ENCODE measurements around the gene THY1.

Gene THY1

GRCh38 chr11:119423509-119424254 lies 710 bp upstream of the THY1 start:
- H3K36me3 ChIP-seq (ENCODE audit: control insufficient read depth, insufficient read depth, low read length): peaks cover 16% of the 10 kb centered on the region
- H3K4me3 ChIP-seq (ENCODE audit: low read depth, low read length): peak overlapping the region; percentile 96
- H3K9ac ChIP-seq (ENCODE audit: low read depth, low read length): no peak overlapping the region
- peaks cover 4% of the 10 kb centered on the region for H3K27me3 ChIP-seq (ENCODE audit: control insufficient read depth, insufficient read depth, low read length)
- H3K9me3 ChIP-seq (ENCODE audit: control insufficient read depth, insufficient read depth, low read length): no peaks in the 10 kb centered on the region
- H3K4me1 ChIP-seq (ENCODE audit: control insufficient read depth, insufficient read depth, low read length): peaks cover 17% of the 10 kb centered on the region

GRCh38 chr11:119421941-119422808 lies 797 bp downstream of the THY1 start:
- Histone ChIP-seq H3K9ac (ENCODE audit: low read depth, low read length) (peak overlapping the region; percentile 85), H3K36me3 (ENCODE audit: control insufficient read depth, insufficient read depth, low read length) (peaks cover 25% of the 10 kb centered on the region), H3K4me1 (ENCODE audit: control insufficient read depth, insufficient read depth, low read length) (peaks cover 20% of the 10 kb centered on the region), H3K9me3 (ENCODE audit: control insufficient read depth, insufficient read depth, low read length) (no peaks in the 10 kb centered on the region), H3K4me3 (ENCODE audit: low read depth, low read length) (peak overlapping the region; percentile 96), H3K27me3 (ENCODE audit: control insufficient read depth, insufficient read depth, low read length) (peaks cover 4% of the 10 kb centered on the region)

- Histone ChIP-seq H3K9me3 (ENCODE audit: control insufficient read depth, insufficient read depth, low read length) (no peaks in the 10 kb centered on the region), H3K4me1 (ENCODE audit: control insufficient read depth, insufficient read depth, low read length) (peaks cover 24% of the 10 kb centered on the region), H3K36me3 (ENCODE audit: control insufficient read depth, insufficient read depth, low read length) (peaks cover 25% of the 10 kb centered on the region), H3K9ac (ENCODE audit: low read depth, low read length) (peak overlapping the region; percentile 85), H3K4me3 (ENCODE audit: low read depth, low read length) (peak overlapping the region; percentile 96), H3K27me3 (ENCODE audit: control insufficient read depth, insufficient read depth, low read length) (peaks cover 4% of the 10 kb centered on the region)
Observed at GRCh38 chr11:119421351-119421750, 1.6 kb downstream of the THY1 start.

- peaks cover 19% of the 10 kb centered on the region for H3K4me1 ChIP-seq (ENCODE audit: control insufficient read depth, insufficient read depth, low read length)
- no peak overlapping the region for H3K9ac ChIP-seq (ENCODE audit: low read depth, low read length)
- H3K4me3 ChIP-seq (ENCODE audit: low read depth, low read length): peak overlapping the region; percentile 96
- H3K9me3 ChIP-seq (ENCODE audit: control insufficient read depth, insufficient read depth, low read length): no peaks in the 10 kb centered on the region
- peaks cover 25% of the 10 kb centered on the region for H3K36me3 ChIP-seq (ENCODE audit: control insufficient read depth, insufficient read depth, low read length)
- peaks cover 4% of the 10 kb centered on the region for H3K27me3 ChIP-seq (ENCODE audit: control insufficient read depth, insufficient read depth, low read length)
Observed at GRCh38 chr11:119420631-119421030, 2.3 kb downstream of the THY1 start.

GRCh38 chr11:119419834-119420492 lies 3.0 kb downstream of the THY1 start:
- H3K9me3 ChIP-seq (ENCODE audit: control insufficient read depth, insufficient read depth, low read length): no peaks in the 10 kb centered on the region
- H3K4me3 ChIP-seq (ENCODE audit: low read depth, low read length): no peak overlapping the region
- H3K27me3 ChIP-seq (ENCODE audit: control insufficient read depth, insufficient read depth, low read length): peaks cover 4% of the 10 kb centered on the region
- peaks cover 19% of the 10 kb centered on the region for H3K4me1 ChIP-seq (ENCODE audit: control insufficient read depth, insufficient read depth, low read length)
- H3K9ac ChIP-seq (ENCODE audit: low read depth, low read length): no peak overlapping the region
- H3K36me3 ChIP-seq (ENCODE audit: control insufficient read depth, insufficient read depth, low read length): peaks cover 25% of the 10 kb centered on the region

- Histone ChIP-seq H3K36me3 (ENCODE audit: control insufficient read depth, insufficient read depth, low read length) (peaks cover 25% of the 10 kb centered on the region), H3K9ac (ENCODE audit: low read depth, low read length) (no peak overlapping the region), H3K4me3 (ENCODE audit: low read depth, low read length) (no peak overlapping the region), H3K9me3 (ENCODE audit: control insufficient read depth, insufficient read depth, low read length) (no peaks in the 10 kb centered on the region), H3K27me3 (ENCODE audit: control insufficient read depth, insufficient read depth, low read length) (peaks cover under 1% of the 10 kb centered on the region), H3K4me1 (ENCODE audit: control insufficient read depth, insufficient read depth, low read length) (peaks cover 18% of the 10 kb centered on the region)
Observed at GRCh38 chr11:119419246-119419645, 3.7 kb downstream of the THY1 start.

- no peak overlapping the region for H3K4me3 ChIP-seq (ENCODE audit: low read depth, low read length)
- H3K36me3 ChIP-seq (ENCODE audit: control insufficient read depth, insufficient read depth, low read length): peaks cover 25% of the 10 kb centered on the region
- H3K27me3 ChIP-seq (ENCODE audit: control insufficient read depth, insufficient read depth, low read length): no peaks in the 10 kb centered on the region
- no peak overlapping the region for H3K9ac ChIP-seq (ENCODE audit: low read depth, low read length)
- no peaks in the 10 kb centered on the region for H3K9me3 ChIP-seq (ENCODE audit: control insufficient read depth, insufficient read depth, low read length)
- peaks cover 18% of the 10 kb centered on the region for H3K4me1 ChIP-seq (ENCODE audit: control insufficient read depth, insufficient read depth, low read length)
Observed at GRCh38 chr11:119418759-119419158, 4.2 kb downstream of the THY1 start.

- H3K9me3 ChIP-seq (ENCODE audit: control insufficient read depth, insufficient read depth, low read length): no peaks in the 10 kb centered on the region
- peaks cover 18% of the 10 kb centered on the region for H3K4me1 ChIP-seq (ENCODE audit: control insufficient read depth, insufficient read depth, low read length)
- H3K27me3 ChIP-seq (ENCODE audit: control insufficient read depth, insufficient read depth, low read length): no peaks in the 10 kb centered on the region
- no peak overlapping the region for H3K9ac ChIP-seq (ENCODE audit: low read depth, low read length)
- H3K4me3 ChIP-seq (ENCODE audit: low read depth, low read length): no peak overlapping the region
- H3K36me3 ChIP-seq (ENCODE audit: control insufficient read depth, insufficient read depth, low read length): peaks cover 25% of the 10 kb centered on the region
Observed at GRCh38 chr11:119417726-119418540, 5.0 kb downstream of the THY1 start.

GRCh38 chr11:119416606-119417580 lies 6.1 kb downstream of the THY1 start:
- Histone ChIP-seq H3K4me3 (ENCODE audit: low read depth, low read length) (no peak overlapping the region), H3K9ac (ENCODE audit: low read depth, low read length) (no peak overlapping the region)

GRCh38 chr11:119415966-119416365 lies 7.0 kb downstream of the THY1 start:
- Histone ChIP-seq H3K9me3 (ENCODE audit: control insufficient read depth, insufficient read depth, low read length) (no peaks in the 10 kb centered on the region), H3K4me1 (ENCODE audit: control insufficient read depth, insufficient read depth, low read length) (peaks cover 12% of the 10 kb centered on the region), H3K4me3 (ENCODE audit: low read depth, low read length) (no peak overlapping the region), H3K36me3 (ENCODE audit: control insufficient read depth, insufficient read depth, low read length) (peaks cover 25% of the 10 kb centered on the region), H3K9ac (ENCODE audit: low read depth, low read length) (no peak overlapping the region), H3K27me3 (ENCODE audit: control insufficient read depth, insufficient read depth, low read length) (no peaks in the 10 kb centered on the region)

More at GRCh38 chr11:119416606-119417580, 6.1 kb downstream of the THY1 start:
- Histone ChIP-seq H3K27me3 (ENCODE audit: control insufficient read depth, insufficient read depth, low read length) (no peaks in the 10 kb centered on the region), H3K36me3 (ENCODE audit: control insufficient read depth, insufficient read depth, low read length) (peaks cover 25% of the 10 kb centered on the region), H3K4me1 (ENCODE audit: control insufficient read depth, insufficient read depth, low read length) (peaks cover 18% of the 10 kb centered on the region), H3K9me3 (ENCODE audit: control insufficient read depth, insufficient read depth, low read length) (no peaks in the 10 kb centered on the region)
